Subcutaneous adipose tissue (tissue), 4 donors: Measurements from ENCODE around the gene HSD17B8. TPM values are rescaled to one million over a fixed set of nuclear protein-coding genes. Genes with fewer than 3 reads are reported as not detected.

Experiments used
- CTCF ChIP-seq: fragments of 450-650 bp; IDR thresholded peaks from one replicate; pipeline ENCODE4 v1.5.1; 2016; ENCODE audit warnings: low read depth, mild to moderate bottlenecking, control low read depth, antibody characterized with exemption, moderate library complexity
- total RNA-seq, 4 donors: library from RNA; depleted of rRNA; stranded (reverse); fragments of >200 nt; gene quantifications; one replicate each; pipeline ENCODE4 v1.1.0, GENCODE V29; 2016

The HSD17B8 gene
- total RNA-seq, 4 donors from 2014 or later = 5.1 to 22.0 (median 16.2) TPM

- no peak for TF ChIP-seq CTCF
These were observed 7.4 kb downstream of the HSD17B8 start for GRCh38 chr6:33211666-33212422.

- no peak for TF ChIP-seq CTCF
These were observed 8.4 kb downstream of the HSD17B8 start for GRCh38 chr6:33212857-33213165.

- TF ChIP-seq CTCF = no peak
These were observed 8.9 kb downstream of the HSD17B8 start for GRCh38 chr6:33213166-33213988.

- no peak for TF ChIP-seq CTCF
These were observed 9.5 kb downstream of the HSD17B8 start for GRCh38 chr6:33213989-33214335.

GRCh38 chr6:33215271-33216116 lies 11.0 kb downstream of the HSD17B8 start:
- no peak for TF ChIP-seq CTCF

- no peak for TF ChIP-seq CTCF
These were observed 11.7 kb downstream of the HSD17B8 start for GRCh38 chr6:33216117-33216649.
